Right cardiac atrium (tissue), 5 donors: ENCODE data around the gene KLC1. TPM values are rescaled to one million over a fixed set of nuclear protein-coding genes. Genes with fewer than 3 reads are reported as not detected.
"Not testable (repeated sequence)": the region's sequence is repeated elsewhere in the genome, so short reads cannot be mapped to it uniquely, and the experiment has no call there.

ENCODE experiments used
- ATAC-seq, 2 donors: fragments of 200-7000 bp; cut with Tn5 transposase; one replicate each; pipeline versions ENCODE4 v1.8.0 to v1.9.1; 2020; ENCODE audit warnings: moderate library complexity in 2 of 2, mild to moderate bottlenecking in 1 of 2
- DNase-seq, 3 donors: peaks; one replicate each; pipeline ENCODE4 v3.0.0-alpha.2; 2020
- H3K27ac ChIP-seq: one replicate; pipeline ENCODE4 v1.5.1; 2013; ENCODE audit warnings: mild to moderate bottlenecking, low read length, control low read depth, moderate library complexity
- H3K27me3 ChIP-seq: one replicate; pipeline ENCODE4 v1.6.1; 2013; ENCODE audit not compliant: control insufficient read depth, insufficient read depth
- H3K4me1 ChIP-seq: one replicate; pipeline ENCODE4 v1.6.1; 2013; ENCODE audit warnings: low read length; ENCODE audit not compliant: control insufficient read depth, insufficient read depth
- H3K4me3 ChIP-seq: one replicate; pipeline ENCODE4 v1.5.1; 2013; ENCODE audit warnings: low read length, control low read depth
- H3K9me3 ChIP-seq: one replicate; pipeline ENCODE4 v1.6.1; 2013; ENCODE audit warnings: low read length; ENCODE audit not compliant: control insufficient read depth
- WGBS: extraction: QIAGEN DNeasy Blood & Tissue Kit; methylation state at CpG from one replicate; pipeline ENCODE4 v1.1.7; 2013; 5-methylcytosine and 5-hydroxymethylcytosine counted together
- intact Hi-C, 4 donors: fragments of 100-400 bp; cut with DNase I; formaldehyde crosslinking; loops; one replicate each; pipeline versions ENCODE4 v1.11.0 to v1.14.0; 2022 to 2023
- polyA plus RNA-seq: library from polyadenylated mRNA; stranded (reverse); fragments of 200-250 nt; gene quantifications from one replicate; pipeline ENCODE4 v1.2.3, GENCODE V29; 2013
- total RNA-seq, 4 donors: library from RNA; stranded (reverse); fragmentation: NEBNext Ultra II Directional; extraction: Animal tissue kit (Norgen Biotek cat#: 25700); gene quantifications; one replicate each; pipeline ENCODE4 v1.2.1, GENCODE V29; 2021
- donor health status: healthy with polysubstance abuse.
- donor health status: DM: no; HTN: yes; CAD: no.
- donor health status: DM: no; HTN: no; CAD: no.
- donor health status: DM: no; HTN: yes; CAD: no; lungs with severe emphysema.
- donor health status: DM: yes; HTN: yes; CAD: no.

KLC1 gene
- total and polyA plus RNA-seq, 5 donors, result 110 to 137 (median 126) TPM

- Histone ChIP-seq H3K27me3 (no peaks in the 10 kb centered on the region), H3K27ac (no peak overlapping the region), H3K9me3 (no peaks in the 10 kb centered on the region), H3K4me1 (no peaks in the 10 kb centered on the region), H3K4me3 (no peak overlapping the region)
- WGBS, result 72% methylated on average over 15 of the region's 15 CpGs
- ATAC-seq (no peak), DNase-seq (no peak)
- intact Hi-C loops, result no loop called here
Observed at GRCh38 chr14:103683139-103683538, 54.1 kb downstream of the KLC1 start.

DNA sequence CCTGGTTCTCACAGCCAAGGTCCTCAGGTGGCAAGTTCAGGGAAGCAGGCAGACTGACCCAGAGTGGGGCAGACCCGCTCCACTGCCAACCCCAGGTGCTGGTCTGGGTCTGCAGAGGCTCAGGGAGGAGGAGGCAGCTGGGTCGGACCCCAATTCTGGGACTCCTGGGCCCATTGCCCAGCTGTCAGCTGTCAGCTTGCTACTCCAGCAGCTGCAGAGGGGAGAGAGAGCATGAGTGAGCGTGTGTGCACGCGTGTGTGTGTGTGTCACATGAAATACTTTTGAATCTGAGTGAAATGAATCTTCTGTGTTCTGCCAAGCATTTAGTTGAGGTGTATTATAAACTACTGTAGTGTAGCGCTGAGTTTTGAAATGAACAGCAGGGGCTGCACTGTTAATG lies 55.5 kb downstream of the KLC1 start:
- ATAC-seq, result peak in 1 of 2 donors; percentile 19

DNA sequence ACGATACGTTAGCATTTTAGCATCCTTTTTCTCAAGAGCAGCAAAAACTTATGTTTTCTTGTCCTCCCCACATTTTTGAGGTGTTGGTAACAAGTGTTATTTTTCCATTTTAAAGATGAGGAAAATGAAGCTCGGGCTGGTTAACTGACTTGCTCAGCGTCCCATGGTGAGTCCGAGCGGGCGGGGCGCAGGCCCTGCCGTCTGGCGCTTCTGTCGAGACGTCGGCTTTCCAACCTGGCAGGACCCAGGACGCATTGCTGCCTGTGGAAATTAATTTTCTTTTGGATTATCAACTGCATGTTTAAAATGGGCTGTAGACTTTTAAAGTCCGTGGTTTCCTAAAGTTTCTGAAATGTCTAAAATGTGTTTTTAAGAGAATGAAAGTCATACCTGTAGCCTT lies 55.9 kb downstream of the KLC1 start:
- H3K4me1 ChIP-seq, result peaks cover 3% of the 10 kb centered on the region
- no peak for DNase-seq
- no peak for ATAC-seq
- no peaks in the 10 kb centered on the region for H3K9me3 ChIP-seq
- H3K27ac ChIP-seq, result no peak overlapping the region
- intact Hi-C loops, result no loop called here
- H3K27me3 ChIP-seq, result no peaks in the 10 kb centered on the region
- WGBS, result 88% methylated on average over 15 of the region's 15 CpGs
- no peak overlapping the region for H3K4me3 ChIP-seq

More for the DNA sequence above, 55.5 kb downstream of the KLC1 start:
- 71% methylated on average over 6 of the region's 6 CpGs for WGBS
- no peak overlapping the region for H3K4me3 ChIP-seq
- H3K9me3 ChIP-seq, result no peaks in the 10 kb centered on the region
- intact Hi-C loops, result no loop called here
- H3K4me1 ChIP-seq, result peaks cover 3% of the 10 kb centered on the region
- peak in 1 of 3 donors; percentile 67 for DNase-seq
- no peaks in the 10 kb centered on the region for H3K27me3 ChIP-seq
- no peak overlapping the region for H3K27ac ChIP-seq

DNA sequence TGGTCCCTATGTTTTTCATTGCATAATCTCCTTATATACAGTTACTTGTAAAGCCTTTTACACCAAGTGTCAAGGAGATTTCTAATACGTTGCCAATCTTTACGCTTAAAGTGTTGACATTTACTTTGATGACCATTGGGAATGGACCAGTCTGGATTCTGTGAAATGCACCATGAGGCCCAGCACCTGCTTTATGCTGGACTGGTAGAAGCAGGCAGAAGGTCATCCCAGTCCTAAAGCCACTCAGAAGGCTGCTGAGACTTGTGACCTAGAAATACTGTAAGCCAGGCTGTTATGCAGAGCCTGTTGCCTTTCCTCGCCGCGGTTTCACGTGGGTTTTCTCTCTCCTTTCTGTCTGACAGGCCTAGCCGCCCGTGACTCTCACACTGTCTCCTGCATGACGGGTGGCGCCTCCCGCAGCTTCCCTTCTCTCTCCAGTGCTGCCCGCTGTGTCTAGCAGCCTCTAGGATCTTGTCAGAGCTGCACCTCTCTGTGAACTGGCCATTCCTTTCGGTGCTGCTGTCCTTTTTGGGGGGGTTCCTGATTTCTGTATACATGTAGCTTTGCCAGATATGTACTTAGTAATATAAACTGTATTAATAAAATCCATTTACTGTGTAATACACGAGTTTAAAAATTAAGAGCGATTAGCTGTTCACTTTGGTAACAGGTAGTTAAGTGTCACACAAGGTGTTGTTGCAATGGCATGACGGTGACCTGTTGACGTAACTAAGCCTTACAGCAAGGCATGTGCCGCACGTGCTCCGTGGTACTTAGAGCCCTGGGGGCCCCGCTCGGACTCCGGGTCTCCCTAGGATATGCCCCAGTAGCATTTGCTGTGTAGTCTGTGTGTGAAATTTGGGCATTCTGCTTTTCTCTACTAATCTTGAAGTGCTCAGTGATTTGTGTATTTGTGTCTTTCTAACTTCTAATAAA lies 56.5 kb downstream of the KLC1 start:
- intact Hi-C loops, result no loop called here
- peaks cover 3% of the 10 kb centered on the region for H3K4me1 ChIP-seq
- no peak overlapping the region for H3K4me3 ChIP-seq
- DNase-seq, result no peak
- ATAC-seq, result no peak
- no peaks in the 10 kb centered on the region for H3K27me3 ChIP-seq
- H3K27ac ChIP-seq, result no peak overlapping the region
- H3K9me3 ChIP-seq, result no peaks in the 10 kb centered on the region
- WGBS, result 89% methylated on average over 23 of the region's 23 CpGs

DNA sequence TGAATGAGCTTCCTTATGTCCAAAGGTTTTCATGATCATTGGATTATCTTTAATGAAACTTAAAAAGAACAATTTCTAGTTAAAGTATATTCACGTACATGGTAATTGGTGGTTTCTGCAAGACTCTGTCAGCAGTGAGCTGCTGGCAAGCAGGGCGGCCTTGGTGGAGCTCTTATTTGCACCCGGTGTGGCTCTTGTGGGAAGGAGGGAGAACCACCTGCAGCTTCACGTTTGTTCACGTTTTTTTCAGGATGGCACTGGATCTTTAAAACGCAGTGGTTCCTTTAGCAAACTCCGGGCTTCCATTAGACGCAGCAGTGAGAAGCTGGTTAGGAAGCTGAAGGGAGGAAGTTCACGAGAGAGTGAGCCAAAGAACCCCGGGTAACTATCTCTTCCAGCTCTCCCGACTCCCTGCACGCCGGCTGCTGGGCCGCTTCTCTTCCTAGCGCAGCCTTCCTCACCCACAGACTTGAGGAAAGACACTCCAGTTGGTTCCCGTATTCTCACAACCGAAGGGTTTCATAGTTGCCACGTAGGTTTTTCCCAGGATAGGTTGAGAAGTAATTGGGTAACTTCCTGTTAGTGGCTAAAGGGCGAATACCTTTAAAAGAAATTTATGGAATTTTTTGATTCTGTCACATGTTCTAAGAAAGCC lies 57.9 kb downstream of the KLC1 start:
- Histone ChIP-seq H3K4me1 (peaks cover 3% of the 10 kb centered on the region), H3K4me3 (no peak overlapping the region), H3K9me3 (no peaks in the 10 kb centered on the region), H3K27me3 (no peaks in the 10 kb centered on the region), H3K27ac (peak overlapping the region; percentile 45)
- intact Hi-C loops, result no loop called here
- 51% methylated on average over 19 of the region's 19 CpGs for WGBS
- no peak for DNase-seq
- peak in 1 of 2 donors; percentile 14 for ATAC-seq

DNA sequence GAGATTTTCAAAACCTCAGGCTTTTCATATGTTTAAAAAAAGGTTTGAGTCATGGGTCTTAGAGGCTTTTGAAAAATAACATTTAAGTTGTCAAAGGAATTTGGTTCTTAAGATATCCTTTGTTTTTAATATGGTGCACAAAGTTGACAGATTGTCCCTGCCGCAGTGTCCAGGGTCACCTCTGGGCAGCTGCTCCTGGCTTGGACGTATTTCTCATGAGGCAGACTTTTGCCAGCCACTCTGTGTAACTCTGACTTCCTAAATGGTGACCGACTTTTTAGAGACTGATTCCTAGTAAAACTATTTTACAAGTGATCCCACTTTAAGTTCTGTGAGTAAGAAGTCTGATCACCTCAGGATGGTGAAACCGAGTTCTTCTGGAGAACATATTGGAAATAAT lies 58.7 kb downstream of the KLC1 start:
- no peaks in the 10 kb centered on the region for H3K9me3 ChIP-seq
- H3K27me3 ChIP-seq, result no peaks in the 10 kb centered on the region
- intact Hi-C loops, result no loop called here
- no peak for DNase-seq
- no peak overlapping the region for H3K27ac ChIP-seq
- peaks cover 3% of the 10 kb centered on the region for H3K4me1 ChIP-seq
- WGBS, result 80% methylated on average over 4 of the region's 4 CpGs
- ATAC-seq, result no peak
- H3K4me3 ChIP-seq, result no peak overlapping the region

- peaks cover 3% of the 10 kb centered on the region for H3K4me1 ChIP-seq
- H3K27ac ChIP-seq, result no peak overlapping the region
- no peak for ATAC-seq
- H3K27me3 ChIP-seq, result no peaks in the 10 kb centered on the region
- intact Hi-C loops, result no loop called here
- DNase-seq, result no peak
- WGBS, result 84% methylated on average over 5 of the region's 5 CpGs
- no peaks in the 10 kb centered on the region for H3K9me3 ChIP-seq
- no peak overlapping the region for H3K4me3 ChIP-seq
Observed at GRCh38 chr14:103688441-103688840, 59.4 kb downstream of the KLC1 start.

DNA sequence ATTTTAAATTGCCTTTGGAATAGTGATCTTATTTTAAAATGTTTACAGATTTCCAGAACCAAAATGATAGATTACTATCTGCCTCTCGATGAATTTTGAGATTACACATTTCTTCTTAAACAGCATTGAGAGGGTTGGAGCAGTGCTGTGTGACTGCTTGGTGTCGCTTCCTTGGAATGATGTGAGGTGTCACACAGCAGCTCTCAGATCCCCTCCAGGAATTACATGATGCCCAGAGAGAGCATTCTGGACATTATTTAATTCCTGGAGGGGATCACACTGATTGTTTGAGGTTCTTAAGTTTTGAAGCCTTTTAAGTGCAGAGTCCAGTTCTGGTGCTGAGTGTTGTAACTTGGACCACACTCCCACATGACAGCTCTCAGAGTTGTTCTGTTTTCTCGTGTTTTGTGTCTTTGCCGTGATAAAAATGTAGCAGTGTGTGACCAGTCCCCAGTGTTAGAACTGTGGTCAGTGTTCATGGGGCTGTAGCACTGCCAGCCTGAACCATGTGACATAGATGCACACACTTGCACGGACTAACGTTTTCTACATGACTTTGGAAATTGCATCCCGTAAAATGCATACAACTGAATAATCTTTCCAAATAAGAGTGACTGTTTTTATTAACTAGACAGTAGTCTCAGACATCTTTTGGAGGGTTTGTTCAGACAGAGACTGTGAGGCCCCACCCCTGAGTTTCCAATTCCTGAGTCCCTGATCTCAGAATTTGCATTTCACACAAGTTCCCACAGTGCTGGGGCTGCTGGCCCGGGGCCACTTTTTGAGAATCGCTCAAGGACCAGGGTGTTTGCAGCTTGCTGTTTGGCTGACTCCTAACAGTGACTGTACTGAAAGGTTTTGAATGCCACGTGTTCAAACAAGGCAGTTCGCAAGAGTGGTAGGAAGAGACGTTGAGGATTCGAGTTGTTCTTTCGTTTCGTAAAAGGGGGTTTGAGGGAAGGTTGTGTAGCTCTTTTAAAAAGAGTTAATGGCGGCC lies 60.2 kb downstream of the KLC1 start:
- 40% methylated on average over 16 of the region's 16 CpGs for WGBS
- intact Hi-C loops, result no loop called here
- no peak overlapping the region for H3K4me3 ChIP-seq
- no peaks in the 10 kb centered on the region for H3K9me3 ChIP-seq
- H3K27me3 ChIP-seq, result no peaks in the 10 kb centered on the region
- DNase-seq, result peak; percentile 78 to 89 (median 85)
- H3K4me1 ChIP-seq, result peaks cover 3% of the 10 kb centered on the region
- peak overlapping the region; percentile 43 for H3K27ac ChIP-seq
- peak; percentile 83 to 85 for ATAC-seq

GRCh38 chr14:103690332-103690731 lies 61.3 kb downstream of the KLC1 start:
- Histone ChIP-seq H3K4me1 (peaks cover 3% of the 10 kb centered on the region), H3K9me3 (no peaks in the 10 kb centered on the region), H3K4me3 (no peak overlapping the region), H3K27me3 (no peaks in the 10 kb centered on the region), H3K27ac (no peak overlapping the region)
- peak in 1 of 2 donors; percentile 19 for ATAC-seq
- intact Hi-C loops, result loop anchor here in 1 of 4 donors (10.0 kb wide), 1 partner anchor 116 kb away; no protein-coding TSS in a partner anchor
- WGBS, result 87% methylated on average over 8 of the region's 8 CpGs
- no peak for DNase-seq

GRCh38 chr14:103691655-103692054 lies 62.6 kb downstream of the KLC1 start:
- H3K27me3 ChIP-seq, ATAC-seq, H3K9me3 ChIP-seq, H3K4me1 ChIP-seq, H3K4me3 ChIP-seq, H3K27ac ChIP-seq, DNase-seq: not testable (repeated sequence)
- intact Hi-C loops, result loop anchor here in 1 of 4 donors (10.0 kb wide), 1 partner anchor 117 kb away; no protein-coding TSS in a partner anchor
- 87% methylated on average over 5 of the region's 5 CpGs for WGBS
